GM19468 (cell line): ENCODE data around the gene MAML3.

Experiments used
- ATAC-seq: cut with Tn5 transposase; IDR thresholded peaks from one replicate; pipeline ENCODE4 v1.9.1; 2021; ENCODE audit warnings: mild to moderate bottlenecking, moderate library complexity, moderate number of reproducible peaks; ENCODE audit not compliant: unreplicated experiment; ENCODE audit errors: extremely low read depth

The MAML3 gene

DNA sequence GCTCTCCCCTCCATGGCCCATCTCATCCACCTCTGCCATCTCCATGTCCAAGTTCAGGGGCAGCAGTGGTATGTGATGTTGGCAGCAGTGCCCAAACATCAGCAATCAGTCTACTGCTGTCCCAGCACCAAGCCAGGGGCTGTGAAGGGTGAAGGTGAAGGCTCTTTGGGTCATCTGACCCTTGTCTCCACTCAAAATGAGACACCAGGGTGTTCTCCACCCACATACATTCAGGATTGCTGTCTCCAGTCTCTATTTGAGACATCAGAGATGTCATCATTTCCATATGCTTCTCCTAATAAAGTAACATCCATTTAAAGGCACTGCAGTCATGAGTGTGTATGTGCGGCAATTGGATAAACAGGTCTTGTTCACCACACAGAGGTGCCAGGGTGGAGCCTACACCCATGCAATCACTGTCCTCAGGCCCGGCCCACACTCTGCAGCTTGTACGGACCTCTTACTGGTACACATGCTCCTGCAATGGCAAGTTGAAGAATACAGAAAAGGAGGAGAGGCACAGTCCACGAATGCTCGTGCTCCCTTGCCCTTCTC, 22.2 kb downstream of the MAML3 start:
- no peak for ATAC-seq

DNA sequence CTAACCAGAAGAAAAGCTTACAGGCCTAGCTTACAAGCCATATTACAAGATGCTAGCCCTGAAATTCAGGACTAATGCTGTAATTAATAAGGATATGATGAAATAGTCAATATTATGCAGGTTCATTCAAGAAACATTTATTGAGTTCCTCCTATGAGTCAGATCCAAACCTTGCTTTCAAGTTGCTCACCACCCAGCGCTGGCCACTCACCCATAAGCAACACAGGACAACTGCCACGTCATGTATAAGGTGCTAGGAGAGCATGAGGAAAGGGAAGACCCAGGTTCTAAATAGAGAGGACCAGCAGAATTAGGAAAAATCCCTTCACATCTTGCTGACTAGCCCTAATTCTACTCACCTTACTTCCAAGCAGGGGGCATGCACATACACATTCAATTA, 23.3 kb downstream of the MAML3 start:
- ATAC-seq, result no peak

- ATAC-seq, result no peak
Measured at GRCh38 chr4:140127422-140127821, 26.6 kb downstream of the MAML3 start.

DNA sequence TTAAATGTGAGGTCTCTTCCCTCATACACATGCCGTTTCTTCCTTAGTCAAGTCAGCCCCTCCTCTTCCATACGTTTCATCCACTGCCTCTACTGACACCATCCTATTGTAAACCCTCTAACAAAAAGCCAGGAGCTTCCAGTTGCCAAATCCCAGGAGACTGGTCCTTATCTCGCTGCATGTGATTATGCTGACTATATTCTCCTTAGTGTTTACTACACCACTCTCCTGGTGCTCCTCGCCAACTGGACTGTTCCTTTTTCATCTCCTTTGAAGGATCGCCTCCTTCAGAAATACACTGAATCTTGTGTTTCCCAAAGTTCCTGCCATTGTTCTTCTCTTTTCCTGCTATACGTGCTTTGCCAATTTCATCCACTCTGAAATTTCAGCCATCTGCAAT, 27.7 kb downstream of the MAML3 start:
- no peak for ATAC-seq

- no peak for ATAC-seq
Measured at GRCh38 chr4:140125374-140125773, 28.6 kb downstream of the MAML3 start.

DNA sequence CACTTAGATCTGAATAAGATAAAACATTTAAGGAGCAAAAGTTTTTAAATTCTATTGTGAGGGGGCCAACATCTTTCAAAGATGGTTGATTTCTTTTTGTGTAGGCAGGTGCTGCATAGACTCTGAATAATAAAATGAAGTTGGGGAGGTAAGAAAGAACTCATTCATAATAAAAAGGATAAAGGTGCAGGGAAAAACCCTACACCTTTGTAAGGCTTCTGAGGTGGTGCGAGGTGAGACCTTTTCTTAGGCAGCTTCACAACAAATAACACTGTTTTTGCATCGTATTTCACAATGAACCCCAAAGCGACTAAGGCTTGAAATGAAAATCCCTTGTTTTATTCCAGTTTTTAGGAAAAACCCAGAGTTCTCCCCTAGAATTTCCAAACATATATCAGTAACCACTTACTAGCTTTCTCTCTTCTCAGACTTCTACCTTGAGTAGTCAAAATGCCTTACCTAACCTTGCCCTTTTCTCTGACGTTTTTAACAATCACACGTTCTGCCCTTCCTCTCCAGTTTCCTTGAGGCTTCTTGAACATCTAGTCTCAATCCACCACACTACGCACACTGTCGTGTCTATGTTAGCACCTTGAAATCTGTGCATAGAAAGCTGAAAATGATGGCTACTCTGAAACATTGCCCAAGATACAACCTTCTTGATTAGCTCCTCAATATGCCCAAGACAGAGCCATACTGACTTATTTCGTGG, 30.2 kb downstream of the MAML3 start:
- ATAC-seq, result no peak

GRCh38 chr4:140122891-140123290, 31.1 kb downstream of the MAML3 start:
- no peak for ATAC-seq

GRCh38 chr4:140121646-140122045, 32.3 kb downstream of the MAML3 start:
- no peak for ATAC-seq

DNA sequence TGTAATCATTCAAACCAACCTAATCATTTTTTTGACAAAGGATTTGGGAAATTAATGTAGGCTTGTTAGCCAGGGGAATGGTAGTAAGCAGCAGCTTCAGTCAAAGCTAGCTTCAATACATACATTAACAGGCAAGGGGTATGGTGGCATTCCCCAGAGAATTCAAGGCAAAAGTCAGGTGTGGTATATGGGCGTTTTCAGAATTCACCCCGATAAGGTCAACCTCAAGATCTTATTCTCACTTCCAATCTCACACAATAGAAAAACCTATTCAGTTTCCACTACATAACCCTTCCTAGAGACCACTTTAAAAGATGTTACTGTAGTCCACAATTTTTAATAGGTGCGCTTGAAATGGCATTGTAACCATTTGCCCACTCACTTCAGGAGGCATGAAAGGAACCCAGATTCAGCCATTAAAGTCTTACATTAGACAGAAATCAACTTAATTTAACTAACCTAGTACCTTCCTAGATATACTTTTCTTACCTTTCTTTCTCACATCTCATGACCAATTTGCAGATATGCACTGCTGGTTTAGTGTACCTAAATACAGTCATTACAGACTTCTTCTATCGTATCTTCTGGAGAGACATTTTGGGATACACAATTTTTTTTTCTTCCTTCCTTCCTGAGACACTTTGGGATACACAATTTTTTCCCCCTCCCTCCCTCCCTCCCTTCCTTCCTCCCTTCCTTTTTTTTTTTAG, 34.9 kb downstream of the MAML3 start:
- ATAC-seq, result no peak

GRCh38 chr4:140117947-140118346, 36.0 kb downstream of the MAML3 start:
- no peak for ATAC-seq

- no peak for ATAC-seq
Measured at GRCh38 chr4:140116442-140117104, 37.4 kb downstream of the MAML3 start.

GRCh38 chr4:140115140-140115539, 38.8 kb downstream of the MAML3 start:
- ATAC-seq, result no peak

DNA sequence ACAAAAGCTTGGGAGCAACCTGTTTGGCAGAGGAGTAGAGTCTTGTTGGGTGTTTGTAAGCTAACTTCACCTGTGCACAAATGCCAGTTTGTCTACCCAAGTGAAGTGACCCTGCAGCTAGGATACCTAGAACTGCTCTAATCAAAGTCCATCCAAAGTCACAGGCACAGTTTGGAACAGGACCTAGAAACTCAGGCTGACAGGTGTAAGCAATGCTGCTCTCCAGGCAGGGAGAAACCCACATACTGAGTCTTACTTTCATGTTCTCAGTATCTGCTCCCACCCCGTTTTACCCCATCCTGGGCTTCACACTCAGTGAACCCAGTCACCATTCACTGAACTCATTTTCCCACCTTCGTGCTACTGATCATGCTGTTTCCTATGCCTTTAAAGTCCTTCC, 40.3 kb downstream of the MAML3 start:
- no peak for ATAC-seq

DNA sequence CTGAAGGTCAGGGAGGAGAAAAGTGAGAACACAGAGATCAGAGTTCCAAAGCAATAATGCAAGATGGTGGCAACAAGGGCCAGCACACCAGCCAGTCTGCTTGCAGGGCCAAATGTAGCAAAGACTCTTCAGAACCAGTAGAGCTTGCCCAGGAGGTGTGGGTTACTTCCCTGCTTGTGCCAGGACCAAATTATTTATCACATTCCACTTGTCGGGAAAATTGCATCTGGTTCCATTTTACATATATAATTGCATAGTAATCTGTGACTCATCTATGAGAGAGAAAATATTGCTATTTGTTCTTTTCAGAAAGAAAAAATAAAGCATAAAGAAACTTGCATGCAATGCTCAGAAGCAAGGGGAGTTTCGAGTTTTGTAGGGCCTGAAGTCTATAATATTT, 41.4 kb downstream of the MAML3 start:
- no peak for ATAC-seq

DNA sequence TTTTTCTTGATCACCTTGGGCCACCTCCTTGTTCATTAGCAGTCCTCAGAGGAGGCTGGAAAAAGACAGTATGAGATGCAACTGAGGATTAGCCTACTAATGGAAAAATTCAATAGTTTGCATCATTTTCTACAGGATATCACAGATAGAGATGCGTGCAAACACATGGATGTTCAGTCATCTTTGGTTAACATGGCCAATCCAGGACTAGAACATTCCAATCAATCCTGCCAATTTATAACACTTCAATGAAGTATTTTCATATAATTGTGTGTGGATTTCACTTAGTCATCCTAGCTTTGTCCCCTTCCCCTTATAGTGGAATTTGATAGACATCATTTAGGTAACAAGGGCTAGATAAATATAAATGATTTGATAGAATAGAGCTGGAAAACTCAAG, 42.7 kb downstream of the MAML3 start:
- ATAC-seq, result no peak

DNA sequence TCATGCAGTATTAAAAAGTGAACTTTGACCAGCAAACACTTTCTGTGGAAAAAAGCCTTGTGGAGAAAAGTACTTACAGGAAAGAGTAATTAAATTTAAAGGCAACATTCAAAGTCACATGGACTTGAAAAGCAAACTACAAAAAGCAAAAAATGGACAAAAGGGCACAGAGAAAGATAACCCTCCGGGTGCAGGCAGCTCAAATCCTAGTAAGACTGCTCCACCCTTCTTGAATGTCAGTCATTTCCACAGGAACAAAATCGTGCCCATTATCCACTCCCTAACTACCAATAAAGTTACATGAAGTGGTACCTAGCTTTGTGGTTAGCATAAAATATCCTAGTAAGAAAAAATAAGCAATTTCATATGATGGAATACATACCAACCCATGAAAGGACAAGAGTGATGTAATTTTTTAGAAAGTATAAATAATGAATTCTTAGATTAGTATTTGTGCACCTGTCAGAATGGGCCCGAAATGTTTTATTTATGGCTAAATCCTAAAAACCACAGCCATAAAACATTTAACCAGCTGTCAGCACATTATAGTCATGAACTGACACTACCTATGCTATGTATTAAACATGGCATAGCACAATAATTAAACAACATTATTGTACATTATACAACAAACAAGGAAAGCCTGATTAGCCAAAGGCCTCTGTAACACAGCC, 43.3 kb downstream of the MAML3 start:
- ATAC-seq, result no peak

GRCh38 chr4:140109737-140110136, 44.2 kb downstream of the MAML3 start:
- ATAC-seq, result no peak

- no peak for ATAC-seq
Measured at GRCh38 chr4:140109292-140109691, 44.7 kb downstream of the MAML3 start.

DNA sequence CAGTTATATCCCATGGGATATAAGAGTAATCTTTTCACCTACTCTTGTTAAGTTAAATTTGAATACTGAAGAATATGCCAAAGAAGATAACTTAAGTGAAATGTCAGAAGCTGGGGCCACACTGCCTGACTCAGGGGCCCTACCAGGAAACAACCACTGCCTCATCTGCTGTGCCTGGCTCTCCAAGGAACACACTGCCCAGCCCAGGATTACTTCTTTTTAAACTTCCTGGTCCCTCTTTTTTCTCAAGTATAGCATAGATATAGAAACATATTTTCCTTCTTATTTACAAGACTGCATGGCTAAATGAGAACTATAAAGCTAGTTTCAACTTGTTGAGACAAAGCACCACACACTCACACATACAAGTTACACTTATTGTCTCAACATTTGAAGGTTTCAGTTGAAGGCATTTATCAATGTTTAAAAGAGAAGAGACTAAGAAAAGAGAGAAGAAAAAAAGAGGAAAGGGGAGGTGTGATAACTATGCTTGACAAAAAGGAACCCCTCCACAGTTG, 45.2 kb downstream of the MAML3 start:
- no peak for ATAC-seq

GRCh38 chr4:140108243-140108642, 45.7 kb downstream of the MAML3 start:
- no peak for ATAC-seq
